ENCODE data around the gene PTMS. TPM values are rescaled to one million over a fixed set of nuclear protein-coding genes. Genes with fewer than 3 reads are reported as not detected.

Gene PTMS
- total and polyA plus RNA-seq, 9 of the 15 experiments (the other 6 are each of a cell fraction or from before 2014, with no cell fraction given) = 5.1 to 287 (median 78.5) TPM

- TF ChIP-seq TEAD4 (IDR thresholded peaks at IDR 0.05; ENCODE audit: low read length) (peak; percentile 70), TEAD4 (CRISPR knock-in tag; IDR thresholded peaks at IDR 0.05; ENCODE audit: borderline replicate concordance) (no peak), ATF7 (IDR thresholded peaks at IDR 0.05) (no peak), HNRNPLL (IDR thresholded peaks at IDR 0.05; ENCODE audit: low read depth, low read length, poor library complexity, severe bottlenecking) (no peak), EP300 (IDR thresholded peaks at IDR 0.05; ENCODE audit: low read length) (peak; percentile 59; the same call in 1 of the 2 replicates), SMARCE1 (IDR thresholded peaks at IDR 0.05) (0 out of 2 replicates have a peak, but pooled peaks have one; percentile 35), ATF3 (IDR thresholded peaks at IDR 0.05) (peak; percentile 20; the same call in 1 of the 2 replicates), ATF3 (CRISPR knock-in tag; conservative IDR thresholded peaks at IDR 0.05) (no peak), SMARCA4 (IDR thresholded peaks at IDR 0.05) (peak; percentile 72), DPF2 (IDR thresholded peaks at IDR 0.05) (peak; percentile 67), ZBTB11 (CRISPR knock-in tag; IDR thresholded peaks at IDR 0.05) (no peak), CEBPG (CRISPR knock-in tag; IDR thresholded peaks at IDR 0.05) (no peak), CEBPG (tag; conservative IDR thresholded peaks at IDR 0.05 in 1 of 2, IDR thresholded peaks at IDR 0.05 in 1 of 2) (peak in 1 of 2 experiments; percentile 46; a peak in 2 of 4 replicates), GATAD2B (IDR thresholded peaks at IDR 0.05; ENCODE audit: borderline replicate concordance) (0 out of 2 replicates have a peak, but pooled peaks have one; percentile 44), HDAC3 (IDR thresholded peaks at IDR 0.05; ENCODE audit: borderline replicate concordance, partially characterized antibody) (peak; percentile 46), LEF1 (IDR thresholded peaks at IDR 0.05) (peak; percentile 63), NCOR1 (IDR thresholded peaks at IDR 0.05) (peak; percentile 71), ARID1B (IDR thresholded peaks at IDR 0.05) (peak; percentile 84), BRCA1 (IDR thresholded peaks at IDR 0.05) (no peak), BRCA1 (CRISPR knock-in tag; IDR thresholded peaks at IDR 0.05) (no peak), SIX5 (IDR thresholded peaks at IDR 0.05; ENCODE audit: borderline replicate concordance in 1 of 2, insufficient read depth in 1 of 2, low read depth in 1 of 2, low read length in 2 of 2) (no peak), CHAMP1 (IDR thresholded peaks at IDR 0.05) (0 out of 2 replicates have a peak, but pooled peaks have one; percentile 28), TCF3 (CRISPR knock-in tag; IDR thresholded peaks at IDR 0.05) (peak; percentile 44), ELF1 (tag; IDR thresholded peaks at IDR 0.05) (no peak)
Measured at GRCh38 chr12:6722863-6723262, 43.3 kb upstream of the PTMS start (continued).

Data from K562 (cell line).